Measurements from ENCODE around the gene TRIM17.

Gene TRIM17

DNA sequence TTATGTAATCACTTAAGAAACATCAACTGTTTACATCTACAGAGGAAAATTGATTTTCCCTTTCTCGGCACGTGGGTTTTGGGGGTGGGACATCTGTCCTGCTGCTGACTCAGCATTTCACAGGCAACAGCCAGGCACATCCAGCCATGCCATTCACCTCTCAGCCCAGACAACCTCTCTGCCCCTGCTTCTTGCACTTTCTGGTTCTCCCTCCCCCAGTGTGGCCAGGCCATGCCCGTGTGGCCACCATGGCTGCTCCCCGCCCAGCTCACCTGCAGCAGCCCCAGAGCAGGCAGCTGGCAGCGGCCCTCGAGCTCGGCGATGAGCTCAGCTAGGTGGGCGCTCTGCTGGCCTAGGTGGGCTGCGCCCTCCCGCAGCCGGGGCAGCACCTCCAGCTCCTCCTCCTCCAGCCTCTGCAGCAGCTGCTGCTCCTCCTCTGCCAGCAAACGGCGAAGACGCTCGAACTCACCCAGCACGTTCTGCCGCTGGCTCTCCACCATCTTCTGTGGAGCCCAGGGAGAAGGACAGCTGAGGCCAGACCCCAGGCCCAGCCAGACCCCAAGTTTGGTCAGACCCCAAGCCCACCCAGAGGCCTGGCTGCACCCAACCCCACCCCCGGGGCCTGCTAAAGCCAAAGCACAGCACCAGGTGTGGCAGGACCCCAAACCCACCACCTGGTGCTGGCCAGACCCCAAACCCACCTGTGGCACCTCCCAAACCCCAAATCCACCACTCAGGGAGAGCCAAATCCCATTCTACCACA, 15.8 kb downstream of the TRIM17 start:
- Histone ChIP-seq H3K9ac (ENCODE audit: low read length) (no peak overlapping the region), H3K4me2 (ENCODE audit: low read depth, low read length) (no peak overlapping the region), H3K4me3 (ENCODE audit: low read length) (no peak overlapping the region), H3F3A (ENCODE audit: insufficient read depth, low read length) (no peaks in the 10 kb centered on the region), H3K9me3 (replicated peaks; ENCODE audit: insufficient read depth, low read length) (no peaks in the 10 kb centered on the region), H3K9me2 (replicated peaks; ENCODE audit: insufficient read depth, low read length) (no peaks in the 10 kb centered on the region), H3K27ac (ENCODE audit: low read length) (no peak overlapping the region), H3K36me3 (replicated peaks; ENCODE audit: insufficient read depth, low read length) (no peaks in the 10 kb centered on the region), H4K20me1 (ENCODE audit: insufficient read depth, low read length) (no peaks in the 10 kb centered on the region), H2AFZ (ENCODE audit: low read length) (no peak overlapping the region), H3K4me1 (ENCODE audit: low read length) (peaks cover 10% of the 10 kb centered on the region; the same call in 1 of the 2 replicates), H3K27me3 (replicated peaks; ENCODE audit: insufficient read depth, low read length) (no peaks in the 10 kb centered on the region), H3K79me2 (ENCODE audit: low read length) (peaks cover 48% of the 10 kb centered on the region)
- TF ChIP-seq EZH2phosphoT487 (IDR thresholded peaks at IDR 0.05; ENCODE audit: low read length) (no peak), EZH2 (optimal IDR thresholded peaks at IDR 0.05; ENCODE audit: low read depth, low read length) (no peak)
- TF ChIP-seq, protein P1, sequence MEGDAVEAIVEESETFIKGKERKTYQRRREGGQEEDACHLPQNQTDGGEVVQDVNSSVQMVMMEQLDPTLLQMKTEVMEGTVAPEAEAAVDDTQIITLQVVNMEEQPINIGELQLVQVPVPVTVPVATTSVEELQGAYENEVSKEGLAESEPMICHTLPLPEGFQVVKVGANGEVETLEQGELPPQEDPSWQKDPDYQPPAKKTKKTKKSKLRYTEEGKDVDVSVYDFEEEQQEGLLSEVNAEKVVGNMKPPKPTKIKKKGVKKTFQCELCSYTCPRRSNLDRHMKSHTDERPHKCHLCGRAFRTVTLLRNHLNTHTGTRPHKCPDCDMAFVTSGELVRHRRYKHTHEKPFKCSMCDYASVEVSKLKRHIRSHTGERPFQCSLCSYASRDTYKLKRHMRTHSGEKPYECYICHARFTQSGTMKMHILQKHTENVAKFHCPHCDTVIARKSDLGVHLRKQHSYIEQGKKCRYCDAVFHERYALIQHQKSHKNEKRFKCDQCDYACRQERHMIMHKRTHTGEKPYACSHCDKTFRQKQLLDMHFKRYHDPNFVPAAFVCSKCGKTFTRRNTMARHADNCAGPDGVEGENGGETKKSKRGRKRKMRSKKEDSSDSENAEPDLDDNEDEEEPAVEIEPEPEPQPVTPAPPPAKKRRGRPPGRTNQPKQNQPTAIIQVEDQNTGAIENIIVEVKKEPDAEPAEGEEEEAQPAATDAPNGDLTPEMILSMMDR (IDR thresholded peaks at IDR 0.05; ENCODE audit: low read length), result no peak
- no peak for DNase-seq

- Histone ChIP-seq H3K9ac (ENCODE audit: low read length) (no peak overlapping the region), H3K4me1 (ENCODE audit: low read length) (peaks cover 8% of the 10 kb centered on the region; the same call in 1 of the 2 replicates), H3K9me2 (replicated peaks; ENCODE audit: insufficient read depth, low read length) (no peaks in the 10 kb centered on the region), H3K36me3 (replicated peaks; ENCODE audit: insufficient read depth, low read length) (no peaks in the 10 kb centered on the region), H4K20me1 (ENCODE audit: insufficient read depth, low read length) (no peaks in the 10 kb centered on the region), H3F3A (ENCODE audit: insufficient read depth, low read length) (no peaks in the 10 kb centered on the region), H3K27me3 (replicated peaks; ENCODE audit: insufficient read depth, low read length) (no peaks in the 10 kb centered on the region), H3K27ac (ENCODE audit: low read length) (no peak overlapping the region), H2AFZ (ENCODE audit: low read length) (no peak overlapping the region), H3K4me2 (ENCODE audit: low read depth, low read length) (no peak overlapping the region), H3K79me2 (ENCODE audit: low read length) (peaks cover 42% of the 10 kb centered on the region), H3K9me3 (replicated peaks; ENCODE audit: insufficient read depth, low read length) (no peaks in the 10 kb centered on the region), H3K4me3 (ENCODE audit: low read length) (no peak overlapping the region)
- no peak for DNase-seq
- TF ChIP-seq EZH2 (optimal IDR thresholded peaks at IDR 0.05; ENCODE audit: low read depth, low read length), result no peak
- TF ChIP-seq, protein P1 (IDR thresholded peaks at IDR 0.05; ENCODE audit: low read length), result no peak
- no peak for TF ChIP-seq EZH2phosphoT487 (IDR thresholded peaks at IDR 0.05; ENCODE audit: low read length)
Measured at GRCh38 chr1:228400237-228400651, 16.4 kb downstream of the TRIM17 start.

DNA sequence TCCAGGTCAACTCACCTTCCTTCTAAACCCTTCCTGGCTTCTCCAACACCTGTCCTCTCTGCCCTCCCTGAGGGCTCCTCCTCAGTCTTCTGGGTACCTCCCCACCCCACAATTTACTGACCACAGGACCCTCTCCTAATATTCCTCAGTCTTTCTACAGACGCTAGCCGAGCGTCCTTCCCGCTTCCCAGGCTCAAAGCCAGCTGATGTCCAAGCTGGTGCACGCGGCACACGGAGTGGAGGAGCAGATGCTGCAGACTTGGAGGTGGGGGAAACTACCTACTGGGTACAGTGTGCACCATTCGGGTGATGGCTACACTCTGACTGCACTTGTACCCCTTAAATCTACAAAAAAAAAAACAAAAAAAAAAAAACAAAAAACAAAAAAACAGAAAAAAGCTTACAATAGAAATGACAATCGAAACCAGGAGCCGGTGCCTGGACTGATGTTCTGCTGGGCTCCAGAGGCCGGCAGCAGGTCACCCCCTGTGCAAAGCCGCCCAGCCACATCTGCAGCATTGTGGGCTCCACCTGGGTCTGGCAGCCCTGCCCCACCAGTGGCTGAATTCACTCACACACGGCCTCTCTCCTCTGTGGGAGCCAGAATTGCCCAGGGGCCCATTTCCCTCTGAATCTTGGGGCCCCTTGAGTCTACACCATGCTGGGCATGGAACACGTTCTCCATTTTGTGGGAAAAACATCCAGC, 17.0 kb downstream of the TRIM17 start:
- TF ChIP-seq EZH2phosphoT487 (IDR thresholded peaks at IDR 0.05; ENCODE audit: low read length), result no peak
- TF ChIP-seq, protein P1 (IDR thresholded peaks at IDR 0.05; ENCODE audit: low read length), result no peak
- no peak for TF ChIP-seq EZH2 (optimal IDR thresholded peaks at IDR 0.05; ENCODE audit: low read depth, low read length)
- no peaks in the 10 kb centered on the region for H3F3A ChIP-seq (ENCODE audit: insufficient read depth, low read length)
- no peaks in the 10 kb centered on the region for H4K20me1 ChIP-seq (ENCODE audit: insufficient read depth, low read length)
- no peaks in the 10 kb centered on the region for H3K9me2 ChIP-seq (replicated peaks; ENCODE audit: insufficient read depth, low read length)
- H3K79me2 ChIP-seq (ENCODE audit: low read length), result peaks cover 36% of the 10 kb centered on the region
- H3K9ac ChIP-seq (ENCODE audit: low read length), result no peak overlapping the region
- H3K27ac ChIP-seq (ENCODE audit: low read length), result no peak overlapping the region
- H3K4me3 ChIP-seq (ENCODE audit: low read length), result no peak overlapping the region
- H3K4me1 ChIP-seq (ENCODE audit: low read length), result 0 out of 2 replicates have a peak, but pooled peaks cover 3% of the 10 kb centered on the region
- no peaks in the 10 kb centered on the region for H3K9me3 ChIP-seq (replicated peaks; ENCODE audit: insufficient read depth, low read length)
- no peaks in the 10 kb centered on the region for H3K27me3 ChIP-seq (replicated peaks; ENCODE audit: insufficient read depth, low read length)
- no peak overlapping the region for H3K4me2 ChIP-seq (ENCODE audit: low read depth, low read length)
- H2AFZ ChIP-seq (ENCODE audit: low read length), result no peak overlapping the region
- no peaks in the 10 kb centered on the region for H3K36me3 ChIP-seq (replicated peaks; ENCODE audit: insufficient read depth, low read length)
- DNase-seq, result no peak
